ENCODE measurements around the gene IL13RA2.

The IL13RA2 gene

GRCh38 chrX:115011428-115011827 lies 6.0 kb downstream of the IL13RA2 start:
- no peak for DNase-seq (ENCODE audit: low read depth)
- no peak overlapping the region for H3K4me3 ChIP-seq (ENCODE audit: low read length)
- TF ChIP-seq, protein P1, sequence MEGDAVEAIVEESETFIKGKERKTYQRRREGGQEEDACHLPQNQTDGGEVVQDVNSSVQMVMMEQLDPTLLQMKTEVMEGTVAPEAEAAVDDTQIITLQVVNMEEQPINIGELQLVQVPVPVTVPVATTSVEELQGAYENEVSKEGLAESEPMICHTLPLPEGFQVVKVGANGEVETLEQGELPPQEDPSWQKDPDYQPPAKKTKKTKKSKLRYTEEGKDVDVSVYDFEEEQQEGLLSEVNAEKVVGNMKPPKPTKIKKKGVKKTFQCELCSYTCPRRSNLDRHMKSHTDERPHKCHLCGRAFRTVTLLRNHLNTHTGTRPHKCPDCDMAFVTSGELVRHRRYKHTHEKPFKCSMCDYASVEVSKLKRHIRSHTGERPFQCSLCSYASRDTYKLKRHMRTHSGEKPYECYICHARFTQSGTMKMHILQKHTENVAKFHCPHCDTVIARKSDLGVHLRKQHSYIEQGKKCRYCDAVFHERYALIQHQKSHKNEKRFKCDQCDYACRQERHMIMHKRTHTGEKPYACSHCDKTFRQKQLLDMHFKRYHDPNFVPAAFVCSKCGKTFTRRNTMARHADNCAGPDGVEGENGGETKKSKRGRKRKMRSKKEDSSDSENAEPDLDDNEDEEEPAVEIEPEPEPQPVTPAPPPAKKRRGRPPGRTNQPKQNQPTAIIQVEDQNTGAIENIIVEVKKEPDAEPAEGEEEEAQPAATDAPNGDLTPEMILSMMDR (conservative IDR thresholded peaks at IDR 0.05; ENCODE audit: low read depth, low read length), result no peak

GRCh38 chrX:114999906-115000305 lies 17.5 kb downstream of the IL13RA2 start:
- no peak overlapping the region for H3K4me3 ChIP-seq (ENCODE audit: low read length)
- TF ChIP-seq, protein P1 (conservative IDR thresholded peaks at IDR 0.05; ENCODE audit: low read depth, low read length), result no peak
- no peak for DNase-seq (ENCODE audit: low read depth)

- no peak for DNase-seq (ENCODE audit: low read depth)
- no peak overlapping the region for H3K4me3 ChIP-seq (ENCODE audit: low read length)
- TF ChIP-seq, protein P1 (conservative IDR thresholded peaks at IDR 0.05; ENCODE audit: low read depth, low read length), result no peak
These were observed 19.6 kb downstream of the IL13RA2 start for GRCh38 chrX:114997779-114998178.

GRCh38 chrX:114985967-114986592 lies 31.3 kb downstream of the IL13RA2 start:
- TF ChIP-seq, protein P1 (conservative IDR thresholded peaks at IDR 0.05; ENCODE audit: low read depth, low read length), result no peak
- no peak overlapping the region for H3K4me3 ChIP-seq (ENCODE audit: low read length)
- DNase-seq (ENCODE audit: low read depth), result no peak

- TF ChIP-seq, protein P1 (conservative IDR thresholded peaks at IDR 0.05; ENCODE audit: low read depth, low read length), result no peak
- DNase-seq (ENCODE audit: low read depth), result peak; percentile 30
- H3K4me3 ChIP-seq (ENCODE audit: low read length), result no peak overlapping the region
These were observed 41.1 kb downstream of the IL13RA2 start for GRCh38 chrX:114976292-114976691.

- H3K4me3 ChIP-seq (ENCODE audit: low read length), result no peak overlapping the region
- DNase-seq (ENCODE audit: low read depth), result no peak
These were observed 44.4 kb downstream of the IL13RA2 start for GRCh38 chrX:114973013-114973412.

DNA sequence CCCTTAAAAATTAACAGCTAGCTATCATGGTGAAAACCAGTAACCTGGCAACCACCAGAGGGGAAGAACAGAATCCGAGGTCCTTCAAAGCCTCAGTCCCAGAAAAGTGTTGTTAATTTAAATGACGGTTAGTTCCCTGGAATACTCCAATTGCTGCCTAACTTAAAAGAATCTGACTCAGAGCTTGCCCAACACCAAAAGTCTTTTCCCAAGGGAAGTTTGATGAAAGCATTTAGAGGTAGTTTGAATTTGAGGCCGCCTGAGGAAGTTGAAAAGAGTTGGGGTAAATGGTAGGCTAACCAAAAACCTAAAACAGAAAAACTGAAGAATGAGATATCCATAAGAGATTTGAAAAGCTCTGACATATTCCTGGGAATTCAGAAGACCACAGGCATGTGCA lies 46.6 kb downstream of the IL13RA2 start:
- H3K4me3 ChIP-seq (ENCODE audit: low read length), result no peak overlapping the region
- DNase-seq (ENCODE audit: low read depth), result no peak
- TF ChIP-seq, protein P1 (conservative IDR thresholded peaks at IDR 0.05; ENCODE audit: low read depth, low read length), result no peak

More at GRCh38 chrX:114973013-114973412, 44.4 kb downstream of the IL13RA2 start:
- TF ChIP-seq, protein P1 (conservative IDR thresholded peaks at IDR 0.05; ENCODE audit: low read depth, low read length), result no peak

All from retinal pigment epithelial cell (primary cell).